GM12878 (cell line): ENCODE measurements around the gene PAPOLG. TPM values are rescaled to one million over a fixed set of nuclear protein-coding genes. Genes with fewer than 3 reads are reported as not detected.

Experiments
- BRCA1 ChIP-seq: IDR thresholded peaks from 2 replicates; pipeline ENCODE4 v1.6.1; 2011; ENCODE audit warnings: low read depth, low read length, improper control_type of control experiment
- CHD1 ChIP-seq: IDR thresholded peaks from 2 replicates; pipeline ENCODE4 v1.6.1; 2012; ENCODE audit warnings: low read depth, low read length, improper control_type of control experiment
- GABPA ChIP-seq: IDR thresholded peaks from 2 replicates; pipeline ENCODE4 v1.6.1; 2014; ENCODE audit warnings: antibody characterized with exemption, low read depth, mild to moderate bottlenecking, inconsistent platforms
- IKZF2 ChIP-seq, 2 experiments: fragments of 450-650 bp; IDR thresholded peaks; 2 replicates each; pipeline ENCODE4 v1.6.1; 2017; ENCODE audit warnings: mild to moderate bottlenecking in 2 of 2, moderate library complexity in 2 of 2
- KAT2A ChIP-seq: conservative IDR thresholded peaks from 2 replicates; pipeline ENCODE4 v1.6.1; 2011; ENCODE audit warnings: low read depth, low read length; ENCODE audit not compliant: control insufficient read depth
- LARP7 ChIP-seq: fragments of 450-650 bp; IDR thresholded peaks from 2 replicates; pipeline ENCODE4 v1.6.1; 2017; ENCODE audit warnings: mild to moderate bottlenecking
- MXI1 ChIP-seq: fragments of 150-350 bp; IDR thresholded peaks from 2 replicates; pipeline ENCODE4 v1.6.1; 2011; ENCODE audit warnings: low read depth, mild to moderate bottlenecking, inconsistent platforms, low read length, improper control_type of control experiment
- NBN ChIP-seq: fragments of 450-650 bp; IDR thresholded peaks from 2 replicates; pipeline ENCODE4 v1.6.1; 2016
- NFXL1 ChIP-seq: fragments of 450-650 bp; IDR thresholded peaks from 2 replicates; pipeline ENCODE4 v1.6.1; 2017; ENCODE audit warnings: antibody characterized with exemption, mild to moderate bottlenecking, borderline replicate concordance
- NR2C1 ChIP-seq: fragments of 450-650 bp; IDR thresholded peaks from 2 replicates; pipeline ENCODE4 v1.6.1; 2017; ENCODE audit warnings: antibody characterized with exemption, mild to moderate bottlenecking, moderate library complexity
- NR2C2 ChIP-seq: IDR thresholded peaks from 2 replicates; pipeline ENCODE4 v1.6.1; 2011; ENCODE audit warnings: borderline replicate concordance, low read depth; ENCODE audit not compliant: control insufficient read depth, insufficient read length
- RBBP5 ChIP-seq: fragments of 200-600 bp; sonication (generic); conservative IDR thresholded peaks from 2 replicates; pipeline ENCODE4 v1.6.1; 2016
- SP1 ChIP-seq: IDR thresholded peaks from one replicate; pipeline ENCODE4 v1.6.1; 2011; ENCODE audit warnings: low read depth, low read length
- SPI1 ChIP-seq: IDR thresholded peaks from 2 replicates; pipeline ENCODE4 v1.6.1; 2011; ENCODE audit warnings: low read depth, mild to moderate bottlenecking, low read length, moderate library complexity, borderline replicate concordance; ENCODE audit not compliant: insufficient read depth
- SREBF1 ChIP-seq: IDR thresholded peaks from 2 replicates; pipeline ENCODE4 v1.6.1; 2012; ENCODE audit warnings: mild to moderate bottlenecking, low read length
- SUZ12 ChIP-seq: fragments of 200-600 bp; sonication (generic); IDR thresholded peaks from one replicate; pipeline ENCODE4 v1.6.1; 2018; ENCODE audit warnings: antibody characterized with exemption, mild to moderate bottlenecking; ENCODE audit not compliant: unreplicated experiment
- TCF12 ChIP-seq: IDR thresholded peaks from 2 replicates; pipeline ENCODE4 v1.6.1; 2011; ENCODE audit warnings: low read depth, mild to moderate bottlenecking, low read length
- polyA plus RNA-seq, 11 experiments: library from polyadenylated mRNA; depleted of rRNA in 4 of 11; unstranded in 6 of 11; stranded (reverse) in 5 of 11; fragments of >200 nt; fragmentation: Nextera tagmentation in 4 of 11; fragmentation: Illumina TruSeq in 1 of 11; extraction: Ambion mirVana in 4 of 11; extraction: Trizol in 1 of 11; gene quantifications; 1 replicate in 1 of 11; 2 replicates in 10 of 11; pipeline versions ENCODE4 v1.2.1 to v1.2.3, GENCODE V29; 2011 to 2016; ENCODE audit warnings: inconsistent platforms in 2 of 11, missing spikeins in 2 of 11, low read depth in 1 of 11
- total RNA-seq, 4 experiments: library from RNA; depleted of rRNA in 3 of 4; stranded (reverse); fragments of >200 nt in 3 of 4; fragmentation: Illumina TruSeq in 1 of 4; extraction: Trizol in 1 of 4; gene quantifications; 2 replicates each; pipeline versions ENCODE4 v1.2.1 to v1.2.3, GENCODE V29; 2013 to 2021
- TF ChIP-seq, protein P1 (sequence below): fragments of 450-650 bp; IDR thresholded peaks from 2 replicates; pipeline ENCODE4 v1.6.1; 2017; ENCODE audit warnings: mild to moderate bottlenecking
- TF ChIP-seq, protein P2 (sequence below): fragments of 450-650 bp; IDR thresholded peaks from 2 replicates; pipeline ENCODE4 v1.6.1; 2017; ENCODE audit warnings: mild to moderate bottlenecking, moderate library complexity
- TF ChIP-seq, protein P3 (sequence below): fragments of 450-650 bp; IDR thresholded peaks from 2 replicates; pipeline ENCODE4 v1.6.1; 2017; ENCODE audit warnings: mild to moderate bottlenecking, low read depth, inconsistent platforms; ENCODE audit not compliant: poor library complexity, severe bottlenecking
- TF ChIP-seq, protein P4 (sequence below): IDR thresholded peaks from 2 replicates; pipeline ENCODE4 v1.6.1; 2012; ENCODE audit warnings: low read depth, low read length, improper control_type of control experiment

Gene PAPOLG
- total and polyA plus RNA-seq, 10 of the 15 experiments (the other 5 are each of a cell fraction or from before 2014, with no cell fraction given), result 4.2 to 15.8 (median 10.7) TPM

DNA sequence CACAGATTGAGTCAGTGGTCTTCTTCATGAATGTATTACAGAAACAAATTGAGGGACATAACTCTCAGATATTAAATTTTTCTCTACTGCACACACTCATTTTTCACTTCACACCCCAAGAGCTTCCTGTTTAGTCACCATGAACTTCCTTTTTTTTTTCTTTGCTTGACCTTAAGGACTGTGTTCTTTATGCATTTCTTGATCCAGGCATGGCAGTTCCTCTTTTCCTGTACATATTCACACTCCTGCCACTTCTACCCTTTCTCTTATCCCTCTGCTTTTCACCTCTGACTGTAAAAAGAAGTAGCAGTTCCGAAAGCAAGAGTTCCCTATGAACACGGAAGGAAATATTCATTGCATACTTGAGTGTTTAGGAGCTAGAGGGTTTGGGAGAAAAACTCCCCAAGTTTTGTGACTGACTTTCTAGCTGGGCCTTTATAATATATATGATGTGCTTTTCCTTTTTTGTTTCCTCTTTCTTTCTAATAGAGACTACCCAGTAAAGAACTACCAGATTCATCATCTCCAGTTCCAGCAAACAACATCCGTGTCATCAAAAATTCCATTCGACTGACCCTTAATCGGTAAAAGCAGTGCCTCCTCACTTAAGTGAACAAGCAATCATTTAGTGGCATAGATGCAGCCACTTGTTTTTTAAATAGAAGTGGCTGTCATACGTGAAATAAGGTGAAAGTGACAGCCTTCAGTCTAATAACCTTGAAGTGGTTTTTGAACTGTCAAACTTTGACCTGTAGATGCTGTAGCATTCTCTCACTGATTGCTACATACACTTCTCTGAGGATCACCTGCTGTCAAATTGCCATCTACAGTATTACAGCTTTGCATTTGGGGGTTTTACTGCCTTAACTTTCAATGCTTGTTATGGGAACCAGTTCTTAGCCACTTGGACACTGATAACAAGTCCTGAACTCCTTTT is 40.8 kb downstream of the PAPOLG start (continued):
- TF ChIP-seq, protein P1, sequence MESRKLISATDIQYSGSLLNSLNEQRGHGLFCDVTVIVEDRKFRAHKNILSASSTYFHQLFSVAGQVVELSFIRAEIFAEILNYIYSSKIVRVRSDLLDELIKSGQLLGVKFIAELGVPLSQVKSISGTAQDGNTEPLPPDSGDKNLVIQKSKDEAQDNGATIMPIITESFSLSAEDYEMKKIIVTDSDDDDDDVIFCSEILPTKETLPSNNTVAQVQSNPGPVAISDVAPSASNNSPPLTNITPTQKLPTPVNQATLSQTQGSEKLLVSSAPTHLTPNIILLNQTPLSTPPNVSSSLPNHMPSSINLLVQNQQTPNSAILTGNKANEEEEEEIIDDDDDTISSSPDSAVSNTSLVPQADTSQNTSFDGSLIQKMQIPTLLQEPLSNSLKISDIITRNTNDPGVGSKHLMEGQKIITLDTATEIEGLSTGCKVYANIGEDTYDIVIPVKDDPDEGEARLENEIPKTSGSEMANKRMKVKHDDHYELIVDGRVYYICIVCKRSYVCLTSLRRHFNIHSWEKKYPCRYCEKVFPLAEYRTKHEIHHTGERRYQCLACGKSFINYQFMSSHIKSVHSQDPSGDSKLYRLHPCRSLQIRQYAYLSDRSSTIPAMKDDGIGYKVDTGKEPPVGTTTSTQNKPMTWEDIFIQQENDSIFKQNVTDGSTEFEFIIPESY, result no peak
- TF ChIP-seq GABPA, result peak; percentile 65; the same call in 1 of the 2 replicates
- TF ChIP-seq, protein P2, sequence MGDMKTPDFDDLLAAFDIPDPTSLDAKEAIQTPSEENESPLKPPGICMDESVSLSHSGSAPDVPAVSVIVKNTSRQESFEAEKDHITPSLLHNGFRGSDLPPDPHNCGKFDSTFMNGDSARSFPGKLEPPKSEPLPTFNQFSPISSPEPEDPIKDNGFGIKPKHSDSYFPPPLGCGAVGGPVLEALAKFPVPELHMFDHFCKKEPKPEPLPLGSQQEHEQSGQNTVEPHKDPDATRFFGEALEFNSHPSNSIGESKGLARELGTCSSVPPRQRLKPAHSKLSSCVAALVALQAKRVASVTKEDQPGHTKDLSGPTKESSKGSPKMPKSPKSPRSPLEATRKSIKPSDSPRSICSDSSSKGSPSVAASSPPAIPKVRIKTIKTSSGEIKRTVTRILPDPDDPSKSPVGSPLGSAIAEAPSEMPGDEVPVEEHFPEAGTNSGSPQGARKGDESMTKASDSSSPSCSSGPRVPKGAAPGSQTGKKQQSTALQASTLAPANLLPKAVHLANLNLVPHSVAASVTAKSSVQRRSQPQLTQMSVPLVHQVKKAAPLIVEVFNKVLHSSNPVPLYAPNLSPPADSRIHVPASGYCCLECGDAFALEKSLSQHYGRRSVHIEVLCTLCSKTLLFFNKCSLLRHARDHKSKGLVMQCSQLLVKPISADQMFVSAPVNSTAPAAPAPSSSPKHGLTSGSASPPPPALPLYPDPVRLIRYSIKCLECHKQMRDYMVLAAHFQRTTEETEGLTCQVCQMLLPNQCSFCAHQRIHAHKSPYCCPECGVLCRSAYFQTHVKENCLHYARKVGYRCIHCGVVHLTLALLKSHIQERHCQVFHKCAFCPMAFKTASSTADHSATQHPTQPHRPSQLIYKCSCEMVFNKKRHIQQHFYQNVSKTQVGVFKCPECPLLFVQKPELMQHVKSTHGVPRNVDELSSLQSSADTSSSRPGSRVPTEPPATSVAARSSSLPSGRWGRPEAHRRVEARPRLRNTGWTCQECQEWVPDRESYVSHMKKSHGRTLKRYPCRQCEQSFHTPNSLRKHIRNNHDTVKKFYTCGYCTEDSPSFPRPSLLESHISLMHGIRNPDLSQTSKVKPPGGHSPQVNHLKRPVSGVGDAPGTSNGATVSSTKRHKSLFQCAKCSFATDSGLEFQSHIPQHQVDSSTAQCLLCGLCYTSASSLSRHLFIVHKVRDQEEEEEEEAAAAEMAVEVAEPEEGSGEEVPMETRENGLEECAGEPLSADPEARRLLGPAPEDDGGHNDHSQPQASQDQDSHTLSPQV, result no peak
- no peak for TF ChIP-seq CHD1
- TF ChIP-seq TCF12, result no peak
- peak; percentile 55 for TF ChIP-seq NR2C1
- no peak for TF ChIP-seq BRCA1
- TF ChIP-seq SREBF1, result no peak
- TF ChIP-seq NFXL1, result no peak
- TF ChIP-seq SUZ12, result no peak
- TF ChIP-seq MXI1, result peak; percentile 30; the same call in 1 of the 2 replicates
- TF ChIP-seq, protein P3, sequence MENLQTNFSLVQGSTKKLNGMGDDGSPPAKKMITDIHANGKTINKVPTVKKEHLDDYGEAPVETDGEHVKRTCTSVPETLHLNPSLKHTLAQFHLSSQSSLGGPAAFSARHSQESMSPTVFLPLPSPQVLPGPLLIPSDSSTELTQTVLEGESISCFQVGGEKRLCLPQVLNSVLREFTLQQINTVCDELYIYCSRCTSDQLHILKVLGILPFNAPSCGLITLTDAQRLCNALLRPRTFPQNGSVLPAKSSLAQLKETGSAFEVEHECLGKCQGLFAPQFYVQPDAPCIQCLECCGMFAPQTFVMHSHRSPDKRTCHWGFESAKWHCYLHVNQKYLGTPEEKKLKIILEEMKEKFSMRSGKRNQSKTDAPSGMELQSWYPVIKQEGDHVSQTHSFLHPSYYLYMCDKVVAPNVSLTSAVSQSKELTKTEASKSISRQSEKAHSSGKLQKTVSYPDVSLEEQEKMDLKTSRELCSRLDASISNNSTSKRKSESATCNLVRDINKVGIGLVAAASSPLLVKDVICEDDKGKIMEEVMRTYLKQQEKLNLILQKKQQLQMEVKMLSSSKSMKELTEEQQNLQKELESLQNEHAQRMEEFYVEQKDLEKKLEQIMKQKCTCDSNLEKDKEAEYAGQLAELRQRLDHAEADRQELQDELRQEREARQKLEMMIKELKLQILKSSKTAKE, result no peak
- no peak for TF ChIP-seq NR2C2
- peak; percentile 84 to 86 for TF ChIP-seq IKZF2 (IDR thresholded peaks at IDR 0.05)
- TF ChIP-seq, protein P4, sequence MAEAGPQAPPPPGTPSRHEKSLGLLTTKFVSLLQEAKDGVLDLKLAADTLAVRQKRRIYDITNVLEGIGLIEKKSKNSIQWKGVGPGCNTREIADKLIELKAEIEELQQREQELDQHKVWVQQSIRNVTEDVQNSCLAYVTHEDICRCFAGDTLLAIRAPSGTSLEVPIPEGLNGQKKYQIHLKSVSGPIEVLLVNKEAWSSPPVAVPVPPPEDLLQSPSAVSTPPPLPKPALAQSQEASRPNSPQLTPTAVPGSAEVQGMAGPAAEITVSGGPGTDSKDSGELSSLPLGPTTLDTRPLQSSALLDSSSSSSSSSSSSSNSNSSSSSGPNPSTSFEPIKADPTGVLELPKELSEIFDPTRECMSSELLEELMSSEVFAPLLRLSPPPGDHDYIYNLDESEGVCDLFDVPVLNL, result no peak
- TF ChIP-seq KAT2A, result no peak
- TF ChIP-seq LARP7, result no peak
- TF ChIP-seq SP1, result no peak
- no peak for TF ChIP-seq RBBP5
- peak; percentile 89; the same call in 1 of the 2 replicates for TF ChIP-seq SPI1
- 0 out of 2 replicates have a peak, but pooled peaks have one; percentile 15 for TF ChIP-seq NBN
